Vagina (tissue), 2 donors: ENCODE data around the gene ITPKA.

Source experiments
- CTCF ChIP-seq, 3 experiments: fragments of 450-650 bp in 2 of 3; fragments of 200-600 bp in 1 of 3; sonication (generic) in 1 of 3; IDR thresholded peaks; one replicate each; pipeline ENCODE4 v1.5.1; 2017 to 2019; ENCODE audit warnings: antibody characterized with exemption in 3 of 3, mild to moderate bottlenecking in 2 of 3, moderate library complexity in 2 of 3
- POLR2A ChIP-seq, 2 donors: fragments of 450-650 bp; IDR thresholded peaks; one replicate each; pipeline ENCODE4 v1.6.1; 2017; ENCODE audit warnings: antibody characterized with exemption in 2 of 2, mild to moderate bottlenecking in 2 of 2, moderate library complexity in 2 of 2
- POLR2AphosphoS5 ChIP-seq, 2 donors: sonication (generic); formaldehyde crosslinking; IDR thresholded peaks; one replicate each; pipeline ENCODE4 v1.9.0; 2017; ENCODE audit warnings: antibody characterized with exemption in 2 of 2, mild to moderate bottlenecking in 2 of 2, low read depth in 1 of 2; ENCODE audit not compliant: insufficient read depth in 1 of 2

GRCh38 chr15:41466711-41467110, 27.0 kb upstream of the ITPKA start:
- TF ChIP-seq CTCF (IDR thresholded peaks at IDR 0.05), result no peak
- TF ChIP-seq POLR2A (IDR thresholded peaks at IDR 0.05), result no peak
- no peak for TF ChIP-seq POLR2AphosphoS5 (IDR thresholded peaks at IDR 0.05; ENCODE audit: insufficient read depth in 1 of 2, low read depth in 1 of 2)
